MM.1S (cell line): ENCODE results near the gene BRPF3.

Experiments
- DNase-seq: peaks from one replicate; pipeline ENCODE4 v3.0.0-alpha.2; 2015
- H2AFZ ChIP-seq: fragments of 300-600 bp; sonication (generic); 2 replicates; pipeline ENCODE4 v1.6.0; 2016; ENCODE audit warnings: antibody characterized with exemption, low read length
- H3F3A ChIP-seq: fragments of 300-600 bp; sonication (generic); 2 replicates; pipeline ENCODE4 v1.6.1; 2016; ENCODE audit warnings: mild to moderate bottlenecking, antibody characterized with exemption, low read length, moderate library complexity, mixed read lengths; ENCODE audit not compliant: insufficient read depth
- H3K27ac ChIP-seq: fragments of 300-600 bp; sonication (generic); 2 replicates; pipeline ENCODE4 v1.5.1; 2016; ENCODE audit warnings: mild to moderate bottlenecking, low read length
- H3K27me3 ChIP-seq: fragments of 300-600 bp; sonication (generic); replicated peaks from 2 replicates; pipeline ENCODE4 v1.6.0; 2016; ENCODE audit warnings: low read length; ENCODE audit not compliant: insufficient read depth
- H3K36me3 ChIP-seq: fragments of 300-600 bp; sonication (generic); replicated peaks from 2 replicates; pipeline ENCODE4 v1.6.1; 2016; ENCODE audit warnings: mild to moderate bottlenecking, low read length, mixed read lengths; ENCODE audit not compliant: insufficient read depth
- H3K4me1 ChIP-seq: fragments of 300-600 bp; sonication (generic); 2 replicates; pipeline ENCODE4 v1.6.1; 2016; ENCODE audit warnings: low read length, mixed read lengths
- H3K4me2 ChIP-seq: fragments of 300-600 bp; sonication (generic); 2 replicates; pipeline ENCODE4 v1.6.0; 2016; ENCODE audit warnings: low read depth, low read length
- H3K4me3 ChIP-seq: fragments of 300-600 bp; sonication (generic); 2 replicates; pipeline ENCODE4 v1.5.1; 2016; ENCODE audit warnings: low read length, mixed read lengths
- H3K79me2 ChIP-seq: fragments of 300-600 bp; sonication (generic); 2 replicates; pipeline ENCODE4 v1.6.1; 2016; ENCODE audit warnings: mixed run types, low read length, mixed read lengths
- H3K9ac ChIP-seq: fragments of 300-600 bp; sonication (generic); 2 replicates; pipeline ENCODE4 v1.6.1; 2016; ENCODE audit warnings: low read length, mixed read lengths
- H3K9me2 ChIP-seq: fragments of 300-600 bp; sonication (generic); replicated peaks from 2 replicates; pipeline ENCODE4 v1.6.1; 2016; ENCODE audit warnings: mild to moderate bottlenecking, low read length, mixed read lengths; ENCODE audit not compliant: insufficient read depth
- H3K9me3 ChIP-seq: fragments of 300-600 bp; sonication (generic); replicated peaks from 2 replicates; pipeline ENCODE4 v1.6.1; 2016; ENCODE audit warnings: mild to moderate bottlenecking, low read length, mixed read lengths; ENCODE audit not compliant: insufficient read depth
- H4K20me1 ChIP-seq: fragments of 300-600 bp; sonication (generic); 2 replicates; pipeline ENCODE4 v1.6.1; 2016; ENCODE audit warnings: mild to moderate bottlenecking, low read length, moderate library complexity, mixed read lengths; ENCODE audit not compliant: insufficient read depth
- EZH2 ChIP-seq: fragments of 300-600 bp; sonication (generic); optimal IDR thresholded peaks from 2 replicates; pipeline ENCODE3; 2017; ENCODE audit warnings: low read depth, mild to moderate bottlenecking, antibody characterized with exemption, low read length, mixed read lengths
- EZH2phosphoT487 ChIP-seq: fragments of 300-600 bp; sonication (generic); IDR thresholded peaks from 2 replicates; pipeline ENCODE4 v1.6.1; 2018; ENCODE audit warnings: antibody characterized with exemption, low read length
- TF ChIP-seq, protein P1 (sequence below): fragments of 300-600 bp; sonication (generic); IDR thresholded peaks from 2 replicates; pipeline ENCODE4 v1.5.1; 2016; ENCODE audit warnings: antibody characterized with exemption, low read length, mixed read lengths

Gene BRPF3

DNA sequence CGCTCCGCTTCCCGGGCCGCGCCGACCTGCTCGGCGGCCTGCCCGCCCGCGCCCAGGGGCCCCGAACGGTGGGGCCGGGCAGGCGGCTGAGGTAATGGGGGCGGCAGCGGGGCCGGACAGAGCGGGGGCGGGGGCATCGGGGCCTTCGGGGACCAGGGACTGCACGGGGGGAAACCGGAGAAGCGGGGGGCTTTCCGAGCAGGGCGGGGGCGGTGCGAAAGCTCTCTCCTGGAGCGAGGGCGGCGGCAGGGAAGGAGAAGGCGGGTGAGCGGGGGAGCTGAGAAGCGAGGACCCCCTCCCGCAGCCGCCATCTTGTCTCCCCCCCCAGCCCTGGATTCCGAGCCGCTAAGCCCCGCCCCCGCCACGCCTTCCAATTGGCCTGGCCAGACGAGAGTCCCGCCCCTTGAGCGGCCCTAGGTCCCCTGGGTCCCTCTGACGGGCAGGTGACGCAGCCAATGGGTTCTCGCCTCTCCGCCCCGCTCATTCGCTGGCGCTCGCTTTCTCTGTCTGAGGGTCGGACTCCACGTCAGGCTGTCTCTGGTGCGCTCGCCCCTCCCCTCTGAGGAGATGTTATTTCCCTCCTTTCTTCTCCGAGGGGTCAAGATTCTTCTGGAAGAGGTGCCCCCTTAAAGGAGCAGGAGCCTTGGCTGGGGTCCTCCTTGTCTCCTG, 470 bp downstream of the BRPF3 start:
- Histone ChIP-seq H3K36me3 (no peaks in the 10 kb centered on the region), H3K4me1 (peaks cover 8% of the 10 kb centered on the region; the same call in 1 of the 2 replicates), H3K27ac (peak overlapping the region; percentile 36; the same call in 1 of the 2 replicates), H3K27me3 (no peaks in the 10 kb centered on the region), H3K9me3 (no peaks in the 10 kb centered on the region), H3K79me2 (peaks cover 43% of the 10 kb centered on the region), H3K9ac (peak overlapping the region; percentile 74), H2AFZ (peak overlapping the region; percentile 93), H3F3A (peaks cover 12% of the 10 kb centered on the region), H3K9me2 (no peaks in the 10 kb centered on the region), H3K4me2 (peak overlapping the region; percentile 86), H4K20me1 (no peaks in the 10 kb centered on the region), H3K4me3 (peak overlapping the region; percentile 91)
- TF ChIP-seq EZH2phosphoT487 (no peak), EZH2 (no peak)
- TF ChIP-seq, protein P1, sequence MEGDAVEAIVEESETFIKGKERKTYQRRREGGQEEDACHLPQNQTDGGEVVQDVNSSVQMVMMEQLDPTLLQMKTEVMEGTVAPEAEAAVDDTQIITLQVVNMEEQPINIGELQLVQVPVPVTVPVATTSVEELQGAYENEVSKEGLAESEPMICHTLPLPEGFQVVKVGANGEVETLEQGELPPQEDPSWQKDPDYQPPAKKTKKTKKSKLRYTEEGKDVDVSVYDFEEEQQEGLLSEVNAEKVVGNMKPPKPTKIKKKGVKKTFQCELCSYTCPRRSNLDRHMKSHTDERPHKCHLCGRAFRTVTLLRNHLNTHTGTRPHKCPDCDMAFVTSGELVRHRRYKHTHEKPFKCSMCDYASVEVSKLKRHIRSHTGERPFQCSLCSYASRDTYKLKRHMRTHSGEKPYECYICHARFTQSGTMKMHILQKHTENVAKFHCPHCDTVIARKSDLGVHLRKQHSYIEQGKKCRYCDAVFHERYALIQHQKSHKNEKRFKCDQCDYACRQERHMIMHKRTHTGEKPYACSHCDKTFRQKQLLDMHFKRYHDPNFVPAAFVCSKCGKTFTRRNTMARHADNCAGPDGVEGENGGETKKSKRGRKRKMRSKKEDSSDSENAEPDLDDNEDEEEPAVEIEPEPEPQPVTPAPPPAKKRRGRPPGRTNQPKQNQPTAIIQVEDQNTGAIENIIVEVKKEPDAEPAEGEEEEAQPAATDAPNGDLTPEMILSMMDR: no peak
- DNase-seq: peak; percentile 98

DNA sequence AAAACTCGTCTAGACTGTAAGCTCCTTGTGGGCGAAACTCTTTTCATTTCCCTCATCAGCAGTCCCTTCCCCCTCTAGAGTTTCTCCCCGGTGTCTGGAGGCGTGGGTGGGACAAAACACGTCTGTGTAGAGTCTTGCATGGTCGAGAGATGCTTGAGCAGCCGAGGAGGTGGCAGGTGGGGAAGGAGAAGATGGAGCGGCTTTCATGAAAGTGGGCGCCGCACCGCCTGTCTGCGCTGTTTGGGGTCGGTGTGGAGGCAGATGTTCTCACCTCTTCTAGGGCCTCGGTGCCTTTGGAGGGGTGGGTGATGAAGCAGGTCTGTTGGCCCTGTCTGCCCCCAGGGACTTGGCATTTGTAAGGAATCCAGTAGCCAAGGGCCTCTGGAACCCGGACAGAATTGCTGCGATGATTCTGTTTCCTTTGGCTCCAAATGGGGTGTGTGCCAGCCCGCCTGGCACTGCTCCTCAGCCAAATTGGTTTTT, 1.2 kb downstream of the BRPF3 start:
- Histone ChIP-seq H3F3A (peaks cover 12% of the 10 kb centered on the region), H4K20me1 (no peaks in the 10 kb centered on the region), H3K9ac (no peak overlapping the region), H3K4me2 (peak overlapping the region; percentile 86), H2AFZ (no peak overlapping the region), H3K4me1 (peaks cover 8% of the 10 kb centered on the region; the same call in 1 of the 2 replicates), H3K27ac (no peak overlapping the region), H3K9me2 (no peaks in the 10 kb centered on the region), H3K4me3 (peak overlapping the region; percentile 91), H3K9me3 (no peaks in the 10 kb centered on the region), H3K36me3 (no peaks in the 10 kb centered on the region), H3K79me2 (peaks cover 48% of the 10 kb centered on the region), H3K27me3 (no peaks in the 10 kb centered on the region)
- no peak for DNase-seq
- TF ChIP-seq, protein P1: no peak
- TF ChIP-seq EZH2phosphoT487 (no peak), EZH2 (no peak)

DNA sequence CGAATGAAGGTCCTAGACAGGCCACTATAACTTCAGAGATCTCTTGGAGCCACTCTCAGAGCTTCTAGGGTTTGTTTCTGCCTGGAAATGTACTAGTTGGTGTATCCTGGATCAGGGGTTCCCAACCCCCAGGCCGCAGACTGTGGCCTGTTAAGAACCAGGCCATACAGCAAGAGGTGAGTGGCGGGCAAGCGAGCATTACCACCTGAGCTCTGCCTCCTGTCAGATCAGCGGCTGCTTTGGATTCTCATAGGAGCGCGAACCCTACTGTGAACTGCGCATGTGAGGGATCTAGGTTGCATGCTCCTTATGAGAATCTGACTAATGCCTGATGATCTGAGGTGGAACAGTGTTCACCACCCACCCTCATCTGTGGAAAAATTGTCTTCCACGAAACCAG, 2.4 kb downstream of the BRPF3 start:
- Histone ChIP-seq H3K36me3 (no peaks in the 10 kb centered on the region), H3K9me3 (no peaks in the 10 kb centered on the region), H3K4me1 (peaks cover 8% of the 10 kb centered on the region; the same call in 1 of the 2 replicates), H3F3A (peaks cover 12% of the 10 kb centered on the region), H3K27me3 (no peaks in the 10 kb centered on the region), H3K79me2 (peaks cover 56% of the 10 kb centered on the region), H3K9me2 (no peaks in the 10 kb centered on the region), H3K4me3 (no peak overlapping the region), H3K9ac (no peak overlapping the region), H3K4me2 (no peak overlapping the region), H2AFZ (no peak overlapping the region), H4K20me1 (no peaks in the 10 kb centered on the region), H3K27ac (no peak overlapping the region)
- TF ChIP-seq, protein P1: no peak
- TF ChIP-seq EZH2 (no peak), EZH2phosphoT487 (no peak)
- DNase-seq: no peak
